ENCODE data around the gene SRMS.
A peak's percentile ranks its signal among the peaks of the same experiment; 100 is the strongest.

The SRMS gene

GRCh38 chr20:63502671-63503172, 44.8 kb downstream of the SRMS start:
- ChIA-PET CTCF (interaction anchor here (1.0 kb wide), 1 partner anchor 15 kb away, joined by 3 read pairs; no protein-coding TSS in a partner anchor), POLR2A (ENCODE audit: low non-redundant PET) (no interaction called here)
- no peak overlapping the region for H3K27ac ChIP-seq
- DNase-seq (ENCODE audit: low spot score): no peak
- TF ChIP-seq CTCF (conservative IDR thresholded peaks at IDR 0.05; ENCODE audit: low read depth): no peak

GRCh38 chr20:63501818-63502670, 45.5 kb downstream of the SRMS start:
- no peak for TF ChIP-seq CTCF (conservative IDR thresholded peaks at IDR 0.05; ENCODE audit: low read depth)
- ChIA-PET CTCF (interaction anchor here (0.7 kb wide), 1 partner anchor 1275 kb away, joined by 3 read pairs; no protein-coding TSS in a partner anchor), POLR2A (ENCODE audit: low non-redundant PET) (interaction anchor here (0.6 kb wide), 1 partner anchor 16 kb away, joined by 3 read pairs; no protein-coding TSS in a partner anchor)
- no peak overlapping the region for H3K27ac ChIP-seq
- peak; percentile 70 for DNase-seq (ENCODE audit: low spot score)

DNA sequence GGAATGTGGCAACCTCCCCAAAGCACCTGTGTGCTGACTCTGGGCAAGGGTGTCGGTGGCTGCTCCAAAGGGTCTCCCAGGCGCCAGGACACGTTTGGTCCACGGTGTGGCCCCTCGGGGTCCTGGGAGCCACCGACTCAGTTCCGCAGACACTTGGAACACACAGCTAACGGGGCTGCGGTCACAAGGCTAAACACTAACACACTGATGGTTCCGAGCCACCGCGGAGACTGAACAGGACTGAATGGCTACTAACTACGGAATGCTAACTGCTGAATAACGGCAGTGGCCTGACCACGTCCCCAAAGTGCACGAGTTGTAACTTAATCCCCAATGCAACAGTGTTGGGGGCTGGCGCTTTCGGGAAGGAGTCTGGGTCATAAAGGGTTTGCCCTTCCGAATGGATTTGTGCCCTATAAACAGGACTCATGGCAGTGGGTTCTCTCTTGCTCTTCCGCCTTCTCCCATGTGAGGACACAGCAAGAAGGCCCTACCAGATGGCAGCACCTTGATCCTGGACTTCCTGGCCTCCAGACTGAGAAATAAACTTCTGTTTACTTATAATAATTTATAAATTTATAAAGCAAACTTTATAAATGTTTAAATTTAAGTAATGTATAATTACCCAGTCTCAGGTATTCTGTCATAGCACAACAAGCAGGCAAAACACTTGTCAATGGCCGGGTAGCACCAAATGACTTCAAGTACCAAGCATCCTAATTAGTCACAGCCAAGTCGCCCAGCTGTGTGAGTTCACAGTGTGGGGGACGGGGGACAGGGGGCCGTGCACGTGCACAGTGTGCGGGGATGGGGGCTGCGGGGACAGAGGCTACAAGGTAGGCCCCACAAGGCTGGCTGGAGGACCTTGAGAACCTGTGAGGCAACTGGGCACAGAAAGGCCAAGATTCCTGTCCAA, 46.4 kb downstream of the SRMS start:
- DNase-seq (ENCODE audit: low spot score): no peak
- ChIA-PET POLR2A (ENCODE audit: low non-redundant PET) (interaction anchor here (0.6 kb wide), 1 partner anchor 17 kb away, joined by 3 read pairs; no protein-coding TSS in a partner anchor), CTCF (interaction anchor here (0.7 kb wide), 1 partner anchor 1274 kb away, joined by 3 read pairs; no protein-coding TSS in a partner anchor)
- H3K27ac ChIP-seq: no peak overlapping the region
- TF ChIP-seq CTCF (conservative IDR thresholded peaks at IDR 0.05; ENCODE audit: low read depth): no peak

DNA sequence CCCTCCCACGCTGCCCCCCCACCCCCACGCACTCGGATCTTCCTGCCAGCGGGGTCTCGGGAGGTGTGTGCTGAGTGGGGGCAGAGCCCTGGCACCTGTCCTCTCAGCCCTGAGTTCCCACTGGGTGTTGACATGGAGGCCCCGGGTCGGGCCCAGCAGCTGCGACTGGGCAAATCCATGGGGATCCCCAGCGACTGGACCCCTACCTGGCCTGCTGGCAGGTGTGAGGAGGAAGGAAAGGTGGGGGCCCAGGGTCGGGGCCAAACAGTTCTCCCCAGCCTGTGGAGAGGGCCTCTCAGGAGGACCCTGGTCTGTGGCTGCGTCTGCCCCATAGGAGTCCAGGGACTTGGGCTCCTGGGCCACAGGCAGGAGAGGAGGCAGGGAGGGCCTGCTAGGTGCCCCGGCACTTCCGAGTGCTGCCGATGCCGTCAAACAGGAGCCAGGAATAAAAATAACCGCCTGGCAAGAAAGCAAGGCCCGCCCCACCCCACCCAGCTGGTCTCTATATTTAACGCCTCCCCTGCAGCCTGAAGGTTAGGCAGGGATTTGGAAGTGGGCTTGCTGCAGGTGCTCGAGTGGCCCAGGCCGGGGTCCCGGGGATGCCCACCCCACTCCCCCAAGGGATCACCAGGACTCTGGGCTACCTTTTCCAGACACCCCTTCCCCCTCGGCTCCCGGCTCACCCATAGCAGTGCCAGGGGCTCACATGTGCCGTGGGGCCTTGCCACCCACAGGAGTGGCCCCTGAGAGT, 47.2 kb downstream of the SRMS start:
- no peak for TF ChIP-seq CTCF (conservative IDR thresholded peaks at IDR 0.05; ENCODE audit: low read depth)
- CTCF ChIA-PET: interaction anchor here (0.6 kb wide), 1 partner anchor 277 kb away, joined by 3 read pairs; no protein-coding TSS in a partner anchor
- H3K27ac ChIP-seq: no peak overlapping the region
- no peak for DNase-seq (ENCODE audit: low spot score)
- POLR2A ChIA-PET (ENCODE audit: low non-redundant PET): interaction anchor here (0.7 kb wide), 1 partner anchor 29 kb away, joined by 3 read pairs; no protein-coding TSS in a partner anchor

DNA sequence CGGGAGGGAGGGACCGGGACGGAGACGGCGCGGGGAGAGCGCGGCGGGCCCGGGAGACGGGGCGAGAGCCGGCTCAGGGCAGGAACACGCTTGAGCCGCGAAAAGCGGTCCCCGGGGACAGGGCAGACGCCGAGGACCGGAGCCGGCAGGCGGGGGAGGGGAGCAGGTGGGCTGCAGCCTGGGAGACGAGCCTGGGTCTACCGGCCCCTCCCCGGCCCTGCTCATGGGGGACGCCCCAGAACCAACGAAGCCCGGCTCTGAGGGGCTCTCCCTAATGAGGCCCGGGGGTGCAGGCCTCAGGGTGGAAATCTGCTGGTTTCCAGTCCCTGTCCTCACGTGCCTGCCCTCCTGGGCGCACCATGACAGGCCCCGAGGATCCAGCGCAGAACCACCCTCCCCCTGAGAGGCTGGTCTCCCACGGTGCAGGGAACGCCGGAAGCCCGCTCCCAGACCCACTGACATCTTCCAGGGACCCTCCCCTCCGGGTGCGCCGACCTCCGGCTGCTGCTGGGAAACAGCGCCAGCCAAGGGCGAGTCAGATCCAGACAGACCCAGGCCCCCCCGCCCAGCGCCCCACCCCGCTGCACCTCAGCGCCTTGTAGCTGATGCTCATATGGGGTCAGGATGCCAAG, 48.1 kb downstream of the SRMS start:
- H3K27ac ChIP-seq: no peak overlapping the region
- ChIA-PET POLR2A (ENCODE audit: low non-redundant PET) (interaction anchor here (0.7 kb wide), 1 partner anchor 30 kb away, joined by 3 read pairs; no protein-coding TSS in a partner anchor), CTCF (no interaction called here)
- DNase-seq (ENCODE audit: low spot score): no peak
- no peak for TF ChIP-seq CTCF (conservative IDR thresholded peaks at IDR 0.05; ENCODE audit: low read depth)
